GM12878 (cell line): ENCODE results near the gene AQP9. TPM values are rescaled to one million over a fixed set of nuclear protein-coding genes. Genes with fewer than 3 reads are reported as not detected.

Experiments used
- ATAC-seq: fragments of 200-7000 bp; cut with Tn5 transposase; 3 replicates; pipeline ENCODE4 v1.9.1; 2020; ENCODE audit warnings: mild to moderate bottlenecking, moderate library complexity
- BruUV-seq: library from RNA; stranded (reverse); fragments of 400-500 nt; replicated peaks from 2 replicates; lab custom pipeline; 2021; lab: Mats Ljungman, UMichigan
- CTCF ChIA-PET: fragments of 300-600 bp; sonication (Branson Sonifier 250); formaldehyde crosslinking; extraction: SDS; loops from one replicate; lab custom pipeline; 2021; ENCODE audit warnings: inconsistent platforms; lab: Yijun Ruan, JAX
- POLR2A ChIA-PET: fragments of 350-600 bp; formaldehyde crosslinking; extraction: SDS; loops from one replicate; lab custom pipeline; 2021; ENCODE audit warnings: inconsistent platforms; lab: Charles Lee
- RAD21 ChIA-PET: fragments of 300-600 bp; sonication (Branson Sonifier 250); formaldehyde crosslinking; loops from one replicate; lab custom pipeline; 2023; ENCODE audit warnings: antibody characterized with exemption; ENCODE audit not compliant: unreplicated experiment; lab: Charles Lee
- SMC1A ChIA-PET: fragments of 300-600 bp; sonication (Branson Sonifier 250); formaldehyde crosslinking; loops from one replicate; lab custom pipeline; 2023; ENCODE audit not compliant: unreplicated experiment, uncharacterized antibody; lab: Charles Lee
- DNase-seq: peaks from one replicate; pipeline ENCODE4 v3.0.0-alpha.2; 2011; ENCODE audit warnings: low read depth, low spot score
- FAIRE-seq: peaks from 3 replicates; lab custom pipeline; 2011; peaks lifted over from hg19 to GRCh38; lab: Jason Lieb, UNC
- H2AFZ ChIP-seq: 2 replicates; pipeline ENCODE4 v1.6.0; 2011; ENCODE audit warnings: low read depth, low read length, control low read depth; ENCODE audit not compliant: control insufficient read depth
- H3K27ac ChIP-seq: 2 replicates; pipeline ENCODE4 v1.5.1; 2011; ENCODE audit warnings: control low read depth; ENCODE audit not compliant: control insufficient read depth, insufficient read depth
- H3K27me3 ChIP-seq, 2 experiments: replicated peaks in 1 of 2; 2 replicates each; pipeline versions ENCODE4 v1.6.0 to v1.6.1; 2011; ENCODE audit warnings: low read length in 1 of 2; ENCODE audit not compliant: control insufficient read depth in 2 of 2, insufficient read depth in 2 of 2
- H3K36me3 ChIP-seq, 2 experiments: 2 replicates each; pipeline ENCODE4 v1.5.1; 2011; ENCODE audit warnings: low read length in 1 of 2; ENCODE audit not compliant: control insufficient read depth in 2 of 2, insufficient read depth in 2 of 2
- H3K4me1 ChIP-seq: 2 replicates; pipeline ENCODE4 v1.6.1; 2011; ENCODE audit warnings: mild to moderate bottlenecking, low read length, moderate library complexity, mixed read lengths; ENCODE audit not compliant: control insufficient read depth, insufficient read depth
- H3K4me2 ChIP-seq: 2 replicates; pipeline ENCODE4 v1.6.0; 2011; ENCODE audit warnings: control low read depth; ENCODE audit not compliant: control insufficient read depth, insufficient read depth
- H3K4me3 ChIP-seq: fragments of 200-600 bp; sonication (generic); 2 replicates; pipeline ENCODE4 v1.5.1; 2016
- H3K79me2 ChIP-seq: 2 replicates; pipeline ENCODE4 v1.6.0; 2011; ENCODE audit warnings: low read length; ENCODE audit not compliant: control insufficient read depth, insufficient read depth
- H3K9ac ChIP-seq: 2 replicates; pipeline ENCODE4 v1.8.0; 2011; ENCODE audit warnings: low read length, control low read depth, mixed read lengths; ENCODE audit not compliant: control insufficient read depth, insufficient read depth
- H3K9me3 ChIP-seq: replicated peaks from 3 replicates; pipeline ENCODE4 v1.5.1; 2011; ENCODE audit warnings: mild to moderate bottlenecking, low read length; ENCODE audit not compliant: control insufficient read depth, insufficient read depth
- H4K20me1 ChIP-seq: 2 replicates; pipeline ENCODE4 v1.6.0; 2011; ENCODE audit not compliant: control insufficient read depth, insufficient read depth
- CBX5 ChIP-seq: sonication (generic); IDR thresholded peaks from 2 replicates; pipeline ENCODE4 v1.6.1; 2016; ENCODE audit warnings: low read depth, moderate library complexity, mild to moderate bottlenecking, inconsistent platforms
- KDM1A ChIP-seq: fragments of 200-600 bp; sonication (generic); IDR thresholded peaks from 2 replicates; pipeline ENCODE4 v1.6.1; 2016; ENCODE audit warnings: borderline replicate concordance
- NFXL1 ChIP-seq: fragments of 450-650 bp; IDR thresholded peaks from 2 replicates; pipeline ENCODE4 v1.6.1; 2017; ENCODE audit warnings: antibody characterized with exemption, mild to moderate bottlenecking, borderline replicate concordance
- TBL1XR1 ChIP-seq: IDR thresholded peaks from 2 replicates; pipeline ENCODE4 v1.6.1; 2012; ENCODE audit warnings: low read depth, low read length, improper control_type of control experiment
- ZBTB4 ChIP-seq: fragments of 450-650 bp; formaldehyde crosslinking; IDR thresholded peaks from 2 replicates; pipeline ENCODE4 v1.4.0; 2022; ENCODE audit warnings: mild to moderate bottlenecking, moderate library complexity
- ZNF24 ChIP-seq: fragments of 450-650 bp; IDR thresholded peaks from 2 replicates; pipeline ENCODE4 v1.6.1; 2017; ENCODE audit warnings: antibody characterized with exemption, mild to moderate bottlenecking
- WGBS: methylation state at CpG from one replicate; pipeline ENCODE4 v1.1.6; 2016; ENCODE audit warnings: low lambda C conversion rate; ENCODE audit not compliant: insufficient replicate concordance, insufficient coverage; ENCODE audit errors: missing lambda C conversion rate; 5-methylcytosine and 5-hydroxymethylcytosine counted together
- in situ Hi-C: fragments of 300-500 bp; cut with MboI; formaldehyde crosslinking; loops from 9 replicates; pipeline ENCODE4 v1.14.3; 2018; ENCODE audit warnings: mixed read lengths
- intact Hi-C: fragments of 100-400 bp; cut with micrococcal nuclease; formaldehyde crosslinking; loops from one replicate; pipeline ENCODE4 v1.14.2; 2022; ENCODE audit not compliant: unreplicated experiment
- polyA plus RNA-seq, 11 experiments: library from polyadenylated mRNA; depleted of rRNA in 4 of 11; unstranded in 6 of 11; stranded (reverse) in 5 of 11; fragments of >200 nt; fragmentation: Nextera tagmentation in 4 of 11; fragmentation: Illumina TruSeq in 1 of 11; extraction: Ambion mirVana in 4 of 11; extraction: Trizol in 1 of 11; gene quantifications; 1 replicate in 1 of 11; 2 replicates in 10 of 11; pipeline versions ENCODE4 v1.2.1 to v1.2.3, GENCODE V29; 2011 to 2016; ENCODE audit warnings: inconsistent platforms in 2 of 11, missing spikeins in 2 of 11, low read depth in 1 of 11
- total RNA-seq, 4 experiments: library from RNA; depleted of rRNA in 3 of 4; stranded (reverse); fragments of >200 nt in 3 of 4; fragmentation: Illumina TruSeq in 1 of 4; extraction: Trizol in 1 of 4; gene quantifications; 2 replicates each; pipeline versions ENCODE4 v1.2.1 to v1.2.3, GENCODE V29; 2013 to 2021
- TF ChIP-seq, protein P1 (sequence below): fragments of 450-650 bp; IDR thresholded peaks from 2 replicates; pipeline ENCODE4 v1.6.1; 2017; ENCODE audit warnings: mild to moderate bottlenecking

AQP9 gene
- total and polyA plus RNA-seq, 10 of the 15 experiments (the other 5 are each of a cell fraction or from before 2014, with no cell fraction given), result 0.05 to 3.0 (median 0.22) TPM

GRCh38 chr15:58161436-58161930 is 23.3 kb downstream of the AQP9 start:
- no peak for ATAC-seq
- peaks cover 0 to 4% of the 10 kb centered on the region in 2 experiments; a peak in 2 of 4 replicates for H3K27me3 ChIP-seq
- BruUV-seq, result no TSS peak
- no peak overlapping the region for H2AFZ ChIP-seq
- in situ Hi-C loops (no loop called here), intact Hi-C loops (no loop called here)
- no peaks in the 10 kb centered on the region for H3K9me3 ChIP-seq
- ChIA-PET POLR2A (no interaction called here), SMC1A (no interaction called here), RAD21 (no interaction called here), CTCF (no interaction called here)
- FAIRE-seq, result no peak
- TF ChIP-seq CBX5 (no peak), NFXL1 (no peak), KDM1A (no peak), ZBTB4 (CRISPR knock-in tag) (no peak), ZNF24 (no peak), TBL1XR1 (no peak)
- TF ChIP-seq, protein P1, sequence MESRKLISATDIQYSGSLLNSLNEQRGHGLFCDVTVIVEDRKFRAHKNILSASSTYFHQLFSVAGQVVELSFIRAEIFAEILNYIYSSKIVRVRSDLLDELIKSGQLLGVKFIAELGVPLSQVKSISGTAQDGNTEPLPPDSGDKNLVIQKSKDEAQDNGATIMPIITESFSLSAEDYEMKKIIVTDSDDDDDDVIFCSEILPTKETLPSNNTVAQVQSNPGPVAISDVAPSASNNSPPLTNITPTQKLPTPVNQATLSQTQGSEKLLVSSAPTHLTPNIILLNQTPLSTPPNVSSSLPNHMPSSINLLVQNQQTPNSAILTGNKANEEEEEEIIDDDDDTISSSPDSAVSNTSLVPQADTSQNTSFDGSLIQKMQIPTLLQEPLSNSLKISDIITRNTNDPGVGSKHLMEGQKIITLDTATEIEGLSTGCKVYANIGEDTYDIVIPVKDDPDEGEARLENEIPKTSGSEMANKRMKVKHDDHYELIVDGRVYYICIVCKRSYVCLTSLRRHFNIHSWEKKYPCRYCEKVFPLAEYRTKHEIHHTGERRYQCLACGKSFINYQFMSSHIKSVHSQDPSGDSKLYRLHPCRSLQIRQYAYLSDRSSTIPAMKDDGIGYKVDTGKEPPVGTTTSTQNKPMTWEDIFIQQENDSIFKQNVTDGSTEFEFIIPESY, result no peak
- no peaks in the 10 kb centered on the region for H3K79me2 ChIP-seq
- no peaks in the 10 kb centered on the region for H4K20me1 ChIP-seq
- H3K9ac ChIP-seq, result no peak overlapping the region
- no peaks in the 10 kb centered on the region for H3K4me1 ChIP-seq
- H3K27ac ChIP-seq, result no peak overlapping the region
- WGBS, result 38% methylated on average over 1 of the region's 1 CpG
- H3K4me3 ChIP-seq, result no peak overlapping the region
- no peaks in the 10 kb centered on the region for H3K36me3 ChIP-seq
- no peak for DNase-seq
- no peak overlapping the region for H3K4me2 ChIP-seq
